Karpas-422 (cell line): ENCODE results near the gene UBXN10. TPM values are rescaled to one million over a fixed set of nuclear protein-coding genes. Genes with fewer than 3 reads are reported as not detected.

Source experiments
- DNase-seq: peaks from one replicate; pipeline ENCODE4 v3.0.0-alpha.2; 2015
- H2AFZ ChIP-seq: fragments of 200-600 bp; sonication (generic); 2 replicates; pipeline ENCODE4 v1.6.1; 2014; ENCODE audit warnings: antibody characterized with exemption, low read length, mixed read lengths
- H3K27ac ChIP-seq: fragments of 200-600 bp; sonication (generic); 2 replicates; pipeline ENCODE4 v1.5.1; 2014; ENCODE audit warnings: mild to moderate bottlenecking, low read length, moderate library complexity
- H3K27me3 ChIP-seq: fragments of 200-600 bp; sonication (generic); 2 replicates; pipeline ENCODE4 v1.6.1; 2014; ENCODE audit warnings: low read length, mixed read lengths
- H3K36me3 ChIP-seq: fragments of 200-600 bp; sonication (generic); 2 replicates; pipeline ENCODE4 v1.6.1; 2014; ENCODE audit warnings: low read length, mixed read lengths; ENCODE audit not compliant: insufficient read depth
- H3K4me1 ChIP-seq: fragments of 200-600 bp; sonication (generic); 2 replicates; pipeline ENCODE4 v1.6.1; 2014; ENCODE audit warnings: mild to moderate bottlenecking, low read length, mixed read lengths
- H3K4me2 ChIP-seq: fragments of 200-600 bp; sonication (generic); 2 replicates; pipeline ENCODE4 v1.6.1; 2014; ENCODE audit warnings: low read length, low read depth, mild to moderate bottlenecking; ENCODE audit not compliant: poor library complexity, severe bottlenecking
- H3K4me3 ChIP-seq: fragments of 200-600 bp; sonication (generic); 2 replicates; pipeline ENCODE4 v1.5.1; 2014; ENCODE audit warnings: mild to moderate bottlenecking, antibody characterized with exemption, low read length, mixed read lengths
- H3K79me2 ChIP-seq: fragments of 200-600 bp; sonication (generic); 2 replicates; pipeline ENCODE4 v1.6.1; 2014; ENCODE audit warnings: mild to moderate bottlenecking, low read length, mixed read lengths
- H3K9ac ChIP-seq: fragments of 200-600 bp; sonication (generic); 2 replicates; pipeline ENCODE4 v1.6.0; 2014; ENCODE audit warnings: low read length
- H3K9me2 ChIP-seq: fragments of 200-600 bp; sonication (generic), shearing (Covaris generic); replicated peaks from 2 replicates; pipeline ENCODE4 v1.6.0; 2014; ENCODE audit warnings: mild to moderate bottlenecking, low read length, moderate library complexity; ENCODE audit not compliant: insufficient read depth
- H3K9me3 ChIP-seq: fragments of 300-700, 200-600 bp; sonication (generic); 2 replicates; pipeline ENCODE4 v1.6.1; 2014; ENCODE audit warnings: low read length, mixed read lengths
- H4K20me1 ChIP-seq: fragments of 200-600 bp; sonication (generic); 2 replicates; pipeline ENCODE4 v1.6.1; 2014; ENCODE audit warnings: mild to moderate bottlenecking, antibody characterized with exemption, low read length, low read depth; ENCODE audit not compliant: insufficient read depth
- total RNA-seq: library from RNA; depleted of rRNA; stranded (reverse); fragments of >200 nt; shearing (Covaris generic); gene quantifications from 2 replicates; pipeline ENCODE4 v1.2.3, GENCODE V29; 2014; ENCODE audit warnings: low replicate concordance

Gene UBXN10
- total RNA-seq, 1 experiment from 2014 or later: not detected

GRCh38 chr1:20160034-20160433 is 25.9 kb upstream of the UBXN10 start:
- Histone ChIP-seq H3K4me1 (no peaks in the 10 kb centered on the region), H3K4me2 (no peak overlapping the region), H3K36me3 (no peaks in the 10 kb centered on the region), H3K4me3 (no peak overlapping the region), H3K9me2 (no peaks in the 10 kb centered on the region), H3K79me2 (no peaks in the 10 kb centered on the region), H4K20me1 (no peaks in the 10 kb centered on the region), H3K9me3 (peaks cover 10% of the 10 kb centered on the region), H2AFZ (no peak overlapping the region), H3K9ac (no peak overlapping the region), H3K27me3 (0 out of 2 replicates have a peak, but pooled peaks cover 2% of the 10 kb centered on the region), H3K27ac (no peak overlapping the region)
- DNase-seq: no peak

GRCh38 chr1:20164694-20165202 is 21.1 kb upstream of the UBXN10 start:
- Histone ChIP-seq H3K4me3 (no peak overlapping the region), H3K9me3 (peaks cover 7% of the 10 kb centered on the region), H3K9me2 (no peaks in the 10 kb centered on the region), H3K4me1 (no peaks in the 10 kb centered on the region), H3K27me3 (0 out of 2 replicates have a peak, but pooled peaks cover 1% of the 10 kb centered on the region), H3K27ac (no peak overlapping the region), H2AFZ (no peak overlapping the region), H3K79me2 (no peaks in the 10 kb centered on the region), H3K9ac (no peak overlapping the region), H4K20me1 (no peaks in the 10 kb centered on the region), H3K4me2 (no peak overlapping the region), H3K36me3 (no peaks in the 10 kb centered on the region)
- DNase-seq: no peak

- Histone ChIP-seq H3K4me2 (no peak overlapping the region), H3K4me3 (no peak overlapping the region), H3K9ac (no peak overlapping the region), H3K36me3 (no peaks in the 10 kb centered on the region), H3K9me2 (no peaks in the 10 kb centered on the region), H4K20me1 (no peaks in the 10 kb centered on the region), H3K4me1 (0 out of 2 replicates have a peak, but pooled peaks cover 2% of the 10 kb centered on the region), H3K27ac (no peak overlapping the region), H2AFZ (no peak overlapping the region), H3K9me3 (peaks cover 4% of the 10 kb centered on the region; the same call in 1 of the 2 replicates), H3K79me2 (no peaks in the 10 kb centered on the region), H3K27me3 (no peaks in the 10 kb centered on the region)
- peak; percentile 79 for DNase-seq
Observed at GRCh38 chr1:20165522-20165951, 20.4 kb upstream of the UBXN10 start.

- H3K9me3 ChIP-seq: no peaks in the 10 kb centered on the region
- H3K4me3 ChIP-seq: no peak overlapping the region
- no peak for DNase-seq
- H3K79me2 ChIP-seq: no peaks in the 10 kb centered on the region
- H2AFZ ChIP-seq: no peak overlapping the region
- no peak overlapping the region for H3K27ac ChIP-seq
- no peaks in the 10 kb centered on the region for H3K36me3 ChIP-seq
- peaks cover 3% of the 10 kb centered on the region; the same call in 1 of the 2 replicates for H3K4me1 ChIP-seq
- no peak overlapping the region for H3K9ac ChIP-seq
- H4K20me1 ChIP-seq: no peaks in the 10 kb centered on the region
- H3K27me3 ChIP-seq: no peaks in the 10 kb centered on the region
- no peaks in the 10 kb centered on the region for H3K9me2 ChIP-seq
- H3K4me2 ChIP-seq: no peak overlapping the region
Observed at GRCh38 chr1:20166051-20166450, 19.8 kb upstream of the UBXN10 start.

- H3K4me2 ChIP-seq: no peak overlapping the region
- no peak for DNase-seq
- H3K27ac ChIP-seq: no peak overlapping the region
- H3K9me3 ChIP-seq: no peaks in the 10 kb centered on the region
- no peaks in the 10 kb centered on the region for H3K79me2 ChIP-seq
- no peaks in the 10 kb centered on the region for H3K9me2 ChIP-seq
- peaks cover 8% of the 10 kb centered on the region for H3K4me1 ChIP-seq
- no peaks in the 10 kb centered on the region for H3K36me3 ChIP-seq
- no peak overlapping the region for H3K9ac ChIP-seq
- no peak overlapping the region for H3K4me3 ChIP-seq
- H2AFZ ChIP-seq: no peak overlapping the region
- H4K20me1 ChIP-seq: no peaks in the 10 kb centered on the region
- H3K27me3 ChIP-seq: no peaks in the 10 kb centered on the region
Observed at GRCh38 chr1:20167126-20167525, 18.8 kb upstream of the UBXN10 start.

GRCh38 chr1:20168564-20169491 is 17.1 kb upstream of the UBXN10 start:
- H3K27me3 ChIP-seq: no peaks in the 10 kb centered on the region
- H3K4me1 ChIP-seq: peaks cover 8% of the 10 kb centered on the region

GRCh38 chr1:20169932-20170331 is 16.0 kb upstream of the UBXN10 start:
- H3K36me3 ChIP-seq: no peaks in the 10 kb centered on the region
- no peak overlapping the region for H3K27ac ChIP-seq
- H3K27me3 ChIP-seq: no peaks in the 10 kb centered on the region
- H3K9ac ChIP-seq: no peak overlapping the region
- no peaks in the 10 kb centered on the region for H3K79me2 ChIP-seq
- H3K4me3 ChIP-seq: no peak overlapping the region
- no peak overlapping the region for H2AFZ ChIP-seq
- no peak for DNase-seq
- peaks cover 12% of the 10 kb centered on the region for H3K4me1 ChIP-seq
- no peak overlapping the region for H3K4me2 ChIP-seq
- no peaks in the 10 kb centered on the region for H4K20me1 ChIP-seq
- H3K9me3 ChIP-seq: no peaks in the 10 kb centered on the region
- H3K9me2 ChIP-seq: no peaks in the 10 kb centered on the region

More at GRCh38 chr1:20168564-20169491, 17.1 kb upstream of the UBXN10 start:
- Histone ChIP-seq H2AFZ (no peak overlapping the region), H3K4me2 (no peak overlapping the region), H3K36me3 (no peaks in the 10 kb centered on the region), H3K9me2 (no peaks in the 10 kb centered on the region), H3K9ac (no peak overlapping the region), H3K9me3 (no peaks in the 10 kb centered on the region), H4K20me1 (no peaks in the 10 kb centered on the region), H3K4me3 (no peak overlapping the region), H3K27ac (no peak overlapping the region), H3K79me2 (no peaks in the 10 kb centered on the region)
- no peak for DNase-seq

GRCh38 chr1:20172033-20172590 is 13.8 kb upstream of the UBXN10 start:
- Histone ChIP-seq H2AFZ (no peak overlapping the region), H3K79me2 (no peaks in the 10 kb centered on the region), H3K36me3 (no peaks in the 10 kb centered on the region), H3K27me3 (no peaks in the 10 kb centered on the region), H3K4me3 (no peak overlapping the region), H3K4me2 (no peak overlapping the region), H3K9ac (no peak overlapping the region), H4K20me1 (no peaks in the 10 kb centered on the region), H3K9me3 (no peaks in the 10 kb centered on the region), H3K9me2 (no peaks in the 10 kb centered on the region), H3K4me1 (peaks cover 15% of the 10 kb centered on the region), H3K27ac (no peak overlapping the region)
- no peak for DNase-seq
